ENCODE measurements around the gene RANBP17.
"Not testable (repeated sequence)": the region's sequence is repeated elsewhere in the genome, so short reads cannot be mapped to it uniquely, and the experiment has no call there.

The RANBP17 gene

GRCh38 chr5:170960567-170960966, 98.7 kb downstream of the RANBP17 start:
- no peak for DNase-seq

GRCh38 chr5:170963521-170963920, 101.7 kb downstream of the RANBP17 start:
- no peak for DNase-seq

GRCh38 chr5:170974461-170974860, 112.6 kb downstream of the RANBP17 start:
- no peak for DNase-seq

- DNase-seq, result not testable (repeated sequence)
Measured at GRCh38 chr5:170980261-170980660, 118.4 kb downstream of the RANBP17 start.

- no peak for DNase-seq
Measured at GRCh38 chr5:170985486-170985885, 123.7 kb downstream of the RANBP17 start.

GRCh38 chr5:170986598-170986997, 124.8 kb downstream of the RANBP17 start:
- peak; percentile 52 for DNase-seq

- no peak for DNase-seq
Measured at GRCh38 chr5:170993476-170993875, 131.7 kb downstream of the RANBP17 start.

GRCh38 chr5:171010086-171010485, 148.3 kb downstream of the RANBP17 start:
- no peak for DNase-seq

- no peak for DNase-seq
Measured at GRCh38 chr5:171010816-171011215, 149.0 kb downstream of the RANBP17 start.

- no peak for DNase-seq
Measured at GRCh38 chr5:171023508-171023907, 161.7 kb downstream of the RANBP17 start.

GRCh38 chr5:171024084-171024483, 162.3 kb downstream of the RANBP17 start:
- no peak for DNase-seq

GRCh38 chr5:171029401-171029800, 167.6 kb downstream of the RANBP17 start:
- no peak for DNase-seq

- no peak for DNase-seq
Measured at GRCh38 chr5:171031977-171032376, 170.2 kb downstream of the RANBP17 start.

GRCh38 chr5:171032435-171032973, 170.7 kb downstream of the RANBP17 start:
- DNase-seq, result no peak

GRCh38 chr5:171041893-171042292, 180.1 kb downstream of the RANBP17 start:
- DNase-seq, result not testable (repeated sequence)

- DNase-seq, result no peak
Measured at GRCh38 chr5:171050916-171051315, 189.1 kb downstream of the RANBP17 start.

- DNase-seq, result no peak
Measured at GRCh38 chr5:171055875-171056454, 194.1 kb downstream of the RANBP17 start.

GRCh38 chr5:171067540-171068130, 205.8 kb downstream of the RANBP17 start:
- DNase-seq, result no peak

GRCh38 chr5:171074747-171075146, 212.9 kb downstream of the RANBP17 start:
- DNase-seq, result no peak

- peak; percentile 37 for DNase-seq
Measured at GRCh38 chr5:171080186-171080938, 218.5 kb downstream of the RANBP17 start.

GRCh38 chr5:171081319-171081718, 219.5 kb downstream of the RANBP17 start:
- DNase-seq, result no peak

- no peak for DNase-seq
Measured at GRCh38 chr5:171092194-171092593, 230.4 kb downstream of the RANBP17 start.

GRCh38 chr5:171093598-171093997, 231.8 kb downstream of the RANBP17 start:
- DNase-seq, result no peak

- DNase-seq, result no peak
Measured at GRCh38 chr5:171094356-171094755, 232.5 kb downstream of the RANBP17 start.
